ENCODE measurements around the gene TMEM220.
"Not testable (repeated sequence)": the region's sequence is repeated elsewhere in the genome, so short reads cannot be mapped to it uniquely, and the experiment has no call there.

The TMEM220 gene

GRCh38 chr17:10730247-10730646 is 424 bp upstream of the TMEM220 start:
- H3K27me3 ChIP-seq (ENCODE audit: control insufficient read depth, insufficient read depth, low read length); H3K4me1 ChIP-seq (ENCODE audit: control insufficient read depth, insufficient read depth, low read length); H3K27ac ChIP-seq (ENCODE audit: low read length); DNase-seq (ENCODE audit: low read depth, low spot score); H3K36me3 ChIP-seq (ENCODE audit: control insufficient read depth, insufficient read depth, low read length); H3K9me3 ChIP-seq (ENCODE audit: control insufficient read depth, insufficient read depth, low read length): not testable (repeated sequence)
- WGBS (ENCODE audit: insufficient coverage, insufficient read length) = no CpG with 5 or more reads among the region's 15 CpGs
- H3K4me3 ChIP-seq (ENCODE audit: low read length) = peak overlapping the region; percentile 54; the same call in 1 of the 2 replicates

- no peaks in the 10 kb centered on the region for H3K27me3 ChIP-seq (ENCODE audit: control insufficient read depth, insufficient read depth, low read length)
- no peaks in the 10 kb centered on the region for H3K4me1 ChIP-seq (ENCODE audit: control insufficient read depth, insufficient read depth, low read length)
- no CpG with 5 or more reads among the region's 10 CpGs for WGBS (ENCODE audit: insufficient coverage, insufficient read length)
- no peak overlapping the region for H3K27ac ChIP-seq (ENCODE audit: low read length)
- DNase-seq (ENCODE audit: low read depth, low spot score) = no peak
- no peak overlapping the region for H3K4me3 ChIP-seq (ENCODE audit: low read length)
- H3K9me3 ChIP-seq (ENCODE audit: control insufficient read depth, insufficient read depth, low read length) = no peaks in the 10 kb centered on the region
- no peaks in the 10 kb centered on the region for H3K36me3 ChIP-seq (ENCODE audit: control insufficient read depth, insufficient read depth, low read length)
These were observed 1.4 kb downstream of the TMEM220 start for GRCh38 chr17:10728331-10728892.

GRCh38 chr17:10727192-10727591 is 2.6 kb downstream of the TMEM220 start:
- Histone ChIP-seq H3K27me3 (ENCODE audit: control insufficient read depth, insufficient read depth, low read length) (no peaks in the 10 kb centered on the region), H3K4me1 (ENCODE audit: control insufficient read depth, insufficient read depth, low read length) (no peaks in the 10 kb centered on the region), H3K36me3 (ENCODE audit: control insufficient read depth, insufficient read depth, low read length) (no peaks in the 10 kb centered on the region), H3K9me3 (ENCODE audit: control insufficient read depth, insufficient read depth, low read length) (no peaks in the 10 kb centered on the region), H3K4me3 (ENCODE audit: low read length) (no peak overlapping the region), H3K27ac (ENCODE audit: low read length) (no peak overlapping the region)
- no CpG with 5 or more reads among the region's 5 CpGs for WGBS (ENCODE audit: insufficient coverage, insufficient read length)
- no peak for DNase-seq (ENCODE audit: low read depth, low spot score)

DNA sequence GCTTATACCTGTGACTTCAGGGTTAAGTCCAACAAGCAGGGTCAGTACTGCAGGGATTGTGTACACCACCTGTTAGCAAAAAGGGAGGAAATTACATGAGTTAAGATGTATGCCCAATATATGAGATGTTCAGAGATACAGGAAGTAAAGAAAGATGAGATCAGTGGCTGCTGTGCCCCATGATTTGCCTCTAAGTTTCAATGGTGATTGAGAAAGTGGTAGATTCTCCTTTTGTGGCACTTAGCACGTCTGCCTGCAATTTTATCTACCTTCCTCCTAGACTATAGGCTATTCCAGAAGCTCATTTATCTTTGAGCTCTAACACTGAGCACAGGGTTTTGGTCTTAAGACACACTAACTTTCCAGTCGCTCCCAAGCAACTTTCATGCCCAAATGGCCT is 3.6 kb downstream of the TMEM220 start:
- H3K4me3 ChIP-seq (ENCODE audit: low read length) = no peak overlapping the region
- no peaks in the 10 kb centered on the region for H3K36me3 ChIP-seq (ENCODE audit: control insufficient read depth, insufficient read depth, low read length)
- no peak overlapping the region for H3K27ac ChIP-seq (ENCODE audit: low read length)
- no CpG with 5 or more reads among the region's 2 CpGs for WGBS (ENCODE audit: insufficient coverage, insufficient read length)
- H3K9me3 ChIP-seq (ENCODE audit: control insufficient read depth, insufficient read depth, low read length) = no peaks in the 10 kb centered on the region
- H3K4me1 ChIP-seq (ENCODE audit: control insufficient read depth, insufficient read depth, low read length) = no peaks in the 10 kb centered on the region
- no peaks in the 10 kb centered on the region for H3K27me3 ChIP-seq (ENCODE audit: control insufficient read depth, insufficient read depth, low read length)
- no peak for DNase-seq (ENCODE audit: low read depth, low spot score)

DNA sequence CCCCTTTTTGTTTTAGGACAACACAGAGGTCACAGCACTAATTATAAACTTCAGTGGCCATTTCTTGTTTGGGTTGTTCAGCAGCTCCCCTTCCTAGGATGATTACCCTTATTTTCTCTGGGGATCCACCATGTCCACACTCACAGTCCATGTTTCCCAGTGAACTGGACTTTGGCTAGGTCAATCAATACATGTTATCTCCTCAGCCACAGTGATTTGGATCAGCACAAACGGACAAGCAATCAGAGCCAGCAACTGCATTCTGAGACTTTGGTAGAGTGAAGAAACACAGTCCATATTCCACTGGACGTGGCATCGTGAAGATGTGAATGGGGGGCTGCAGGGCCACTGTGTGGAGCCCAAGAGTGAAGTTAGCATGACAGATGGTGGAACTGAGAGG is 4.6 kb downstream of the TMEM220 start:
- Histone ChIP-seq H3K27ac (ENCODE audit: low read length) (no peak overlapping the region), H3K9me3 (ENCODE audit: control insufficient read depth, insufficient read depth, low read length) (no peaks in the 10 kb centered on the region), H3K4me1 (ENCODE audit: control insufficient read depth, insufficient read depth, low read length) (no peaks in the 10 kb centered on the region), H3K36me3 (ENCODE audit: control insufficient read depth, insufficient read depth, low read length) (no peaks in the 10 kb centered on the region), H3K27me3 (ENCODE audit: control insufficient read depth, insufficient read depth, low read length) (no peaks in the 10 kb centered on the region), H3K4me3 (ENCODE audit: low read length) (no peak overlapping the region)
- no peak for DNase-seq (ENCODE audit: low read depth, low spot score)
- WGBS (ENCODE audit: insufficient coverage, insufficient read length) = no CpG with 5 or more reads among the region's 3 CpGs

DNA sequence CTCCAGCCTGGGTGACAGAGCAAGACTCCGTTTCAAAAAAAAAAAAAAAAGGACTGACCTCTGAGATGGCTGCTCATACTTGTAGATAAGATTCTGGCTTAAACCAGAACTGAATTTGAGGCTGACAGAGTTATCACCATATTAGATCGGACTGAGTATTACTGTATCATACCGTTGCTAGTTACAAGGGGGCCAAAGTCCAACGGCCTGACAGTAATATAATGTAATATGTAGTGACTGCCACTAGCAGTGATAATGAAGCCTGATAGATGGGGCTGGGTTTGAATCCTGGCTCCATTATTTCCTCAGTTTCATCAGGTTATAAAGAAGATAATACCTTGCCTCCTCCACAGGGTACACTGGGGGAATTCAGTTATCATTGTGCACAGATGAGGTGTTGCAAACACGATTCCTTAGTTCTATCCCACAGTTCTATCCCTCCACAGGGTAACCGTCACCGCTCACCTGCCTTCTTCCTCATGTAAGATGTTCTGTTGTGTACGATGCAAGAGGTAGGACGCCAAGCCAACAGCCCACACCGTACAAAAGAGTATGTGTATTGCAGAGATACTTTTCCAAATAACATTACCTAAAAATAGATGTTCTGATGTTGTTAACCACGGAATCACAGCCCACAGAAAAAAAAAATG is 5.2 kb downstream of the TMEM220 start:
- no CpG with 5 or more reads among the region's 11 CpGs for WGBS (ENCODE audit: insufficient coverage, insufficient read length)
- no peak for DNase-seq (ENCODE audit: low read depth, low spot score)
- no peaks in the 10 kb centered on the region for H3K36me3 ChIP-seq (ENCODE audit: control insufficient read depth, insufficient read depth, low read length)
- no peaks in the 10 kb centered on the region for H3K27me3 ChIP-seq (ENCODE audit: control insufficient read depth, insufficient read depth, low read length)
- no peaks in the 10 kb centered on the region for H3K9me3 ChIP-seq (ENCODE audit: control insufficient read depth, insufficient read depth, low read length)
- no peak overlapping the region for H3K4me3 ChIP-seq (ENCODE audit: low read length)
- no peak overlapping the region for H3K27ac ChIP-seq (ENCODE audit: low read length)
- no peaks in the 10 kb centered on the region for H3K4me1 ChIP-seq (ENCODE audit: control insufficient read depth, insufficient read depth, low read length)

- H3K4me3 ChIP-seq (ENCODE audit: low read length) = no peak overlapping the region
- no peak for DNase-seq (ENCODE audit: low read depth, low spot score)
- no peaks in the 10 kb centered on the region for H3K9me3 ChIP-seq (ENCODE audit: control insufficient read depth, insufficient read depth, low read length)
- H3K27ac ChIP-seq (ENCODE audit: low read length) = no peak overlapping the region
- H3K4me1 ChIP-seq (ENCODE audit: control insufficient read depth, insufficient read depth, low read length) = no peaks in the 10 kb centered on the region
- no peaks in the 10 kb centered on the region for H3K36me3 ChIP-seq (ENCODE audit: control insufficient read depth, insufficient read depth, low read length)
- WGBS (ENCODE audit: insufficient coverage, insufficient read length) = no CpG with 5 or more reads among the region's 1 CpG
- no peaks in the 10 kb centered on the region for H3K27me3 ChIP-seq (ENCODE audit: control insufficient read depth, insufficient read depth, low read length)
These were observed 11.3 kb downstream of the TMEM220 start for GRCh38 chr17:10718547-10718946.

- no peak overlapping the region for H3K27ac ChIP-seq (ENCODE audit: low read length)
- H3K27me3 ChIP-seq (ENCODE audit: control insufficient read depth, insufficient read depth, low read length) = no peaks in the 10 kb centered on the region
- no peak overlapping the region for H3K4me3 ChIP-seq (ENCODE audit: low read length)
- no CpG with 5 or more reads among the region's 10 CpGs for WGBS (ENCODE audit: insufficient coverage, insufficient read length)
- no peaks in the 10 kb centered on the region for H3K9me3 ChIP-seq (ENCODE audit: control insufficient read depth, insufficient read depth, low read length)
- no peak for DNase-seq (ENCODE audit: low read depth, low spot score)
- no peaks in the 10 kb centered on the region for H3K4me1 ChIP-seq (ENCODE audit: control insufficient read depth, insufficient read depth, low read length)
- 0 out of 2 replicates have a peak, but pooled peaks cover 3% of the 10 kb centered on the region for H3K36me3 ChIP-seq (ENCODE audit: control insufficient read depth, insufficient read depth, low read length)
These were observed 13.6 kb downstream of the TMEM220 start for GRCh38 chr17:10716218-10716617.

GRCh38 chr17:10713318-10713717 is 16.5 kb downstream of the TMEM220 start:
- WGBS (ENCODE audit: insufficient coverage, insufficient read length) = no CpG with 5 or more reads among the region's 2 CpGs
- Histone ChIP-seq H3K27ac (ENCODE audit: low read length) (no peak overlapping the region), H3K36me3 (ENCODE audit: control insufficient read depth, insufficient read depth, low read length) (0 out of 2 replicates have a peak, but pooled peaks cover 3% of the 10 kb centered on the region), H3K4me1 (ENCODE audit: control insufficient read depth, insufficient read depth, low read length) (no peaks in the 10 kb centered on the region), H3K9me3 (ENCODE audit: control insufficient read depth, insufficient read depth, low read length) (no peaks in the 10 kb centered on the region), H3K4me3 (ENCODE audit: low read length) (no peak overlapping the region), H3K27me3 (ENCODE audit: control insufficient read depth, insufficient read depth, low read length) (no peaks in the 10 kb centered on the region)
- DNase-seq (ENCODE audit: low read depth, low spot score) = no peak

DNA sequence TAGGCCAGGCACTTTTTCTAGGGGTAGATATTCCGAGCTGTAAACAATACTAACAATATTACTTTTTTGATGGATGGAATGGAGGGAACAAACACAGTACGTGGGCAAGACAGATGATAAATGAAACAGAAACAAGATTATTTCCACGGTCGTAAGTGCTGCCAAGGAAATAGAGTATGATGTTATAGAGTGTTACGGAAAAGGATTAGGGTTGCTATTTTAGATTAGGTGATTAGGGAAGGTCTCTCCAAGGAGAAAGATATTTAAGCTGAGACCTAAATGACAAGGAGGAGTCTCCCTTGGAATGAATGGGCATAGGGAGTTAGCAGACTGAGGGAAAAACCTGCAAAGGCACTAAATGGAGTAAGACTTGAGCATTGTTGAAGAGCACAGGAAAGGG is 24.1 kb downstream of the TMEM220 start:
- WGBS (ENCODE audit: insufficient coverage, insufficient read length) = 100% methylated on average over 3 of the region's 5 CpGs
- H3K9me3 ChIP-seq (ENCODE audit: control insufficient read depth, insufficient read depth, low read length) = no peaks in the 10 kb centered on the region

DNA sequence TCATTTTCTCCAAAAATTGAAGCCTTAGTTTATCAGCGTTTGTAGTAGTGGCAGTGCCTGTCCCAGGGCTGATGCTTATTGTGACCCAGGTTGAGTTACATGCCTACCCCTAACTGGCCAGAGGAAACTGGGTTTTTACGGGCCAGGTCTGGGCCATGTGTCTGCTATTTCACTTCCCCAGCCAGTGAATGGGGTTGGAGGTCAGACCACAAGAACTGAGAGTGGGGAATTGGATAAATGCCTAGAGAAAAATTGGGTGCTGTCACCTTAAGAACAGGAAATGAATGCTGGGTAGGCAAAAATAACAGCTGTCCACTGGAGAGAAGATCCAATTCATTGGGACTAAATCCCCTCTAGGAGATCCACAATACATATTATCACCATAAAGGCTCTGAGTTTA is 27.2 kb downstream of the TMEM220 start:
- no CpG with 5 or more reads among the region's 2 CpGs for WGBS (ENCODE audit: insufficient coverage, insufficient read length)
- Histone ChIP-seq H3K4me3 (ENCODE audit: low read length) (no peak overlapping the region), H3K4me1 (ENCODE audit: control insufficient read depth, insufficient read depth, low read length) (no peaks in the 10 kb centered on the region; the same call in 1 of the 2 replicates), H3K9me3 (ENCODE audit: control insufficient read depth, insufficient read depth, low read length) (no peaks in the 10 kb centered on the region), H3K27me3 (ENCODE audit: control insufficient read depth, insufficient read depth, low read length) (no peaks in the 10 kb centered on the region), H3K36me3 (ENCODE audit: control insufficient read depth, insufficient read depth, low read length) (0 out of 2 replicates have a peak, but pooled peaks cover 3% of the 10 kb centered on the region), H3K27ac (ENCODE audit: low read length) (no peak overlapping the region)
- DNase-seq (ENCODE audit: low read depth, low spot score) = no peak

More for the DNA sequence above, 24.1 kb downstream of the TMEM220 start:
- Histone ChIP-seq H3K4me3 (ENCODE audit: low read length) (no peak overlapping the region), H3K27me3 (ENCODE audit: control insufficient read depth, insufficient read depth, low read length) (no peaks in the 10 kb centered on the region), H3K36me3 (ENCODE audit: control insufficient read depth, insufficient read depth, low read length) (0 out of 2 replicates have a peak, but pooled peaks cover 3% of the 10 kb centered on the region), H3K4me1 (ENCODE audit: control insufficient read depth, insufficient read depth, low read length) (no peaks in the 10 kb centered on the region), H3K27ac (ENCODE audit: low read length) (no peak overlapping the region)
- no peak for DNase-seq (ENCODE audit: low read depth, low spot score)

All from iPS DF 6.9 (cell line).